GM18526 (cell line): ENCODE measurements around the gene KIF3B.

ENCODE experiments used
- POLR2A ChIP-seq: IDR thresholded peaks from 3 replicates; pipeline ENCODE4 v1.6.1; 2011; ENCODE audit not compliant: insufficient read length; ENCODE audit errors: extremely low read depth

The KIF3B gene

GRCh38 chr20:32238483-32239425 is 38.7 kb upstream of the KIF3B start:
- no peak for TF ChIP-seq POLR2A

- TF ChIP-seq POLR2A, result no peak
These were observed 37.2 kb upstream of the KIF3B start for GRCh38 chr20:32240205-32240604.

DNA sequence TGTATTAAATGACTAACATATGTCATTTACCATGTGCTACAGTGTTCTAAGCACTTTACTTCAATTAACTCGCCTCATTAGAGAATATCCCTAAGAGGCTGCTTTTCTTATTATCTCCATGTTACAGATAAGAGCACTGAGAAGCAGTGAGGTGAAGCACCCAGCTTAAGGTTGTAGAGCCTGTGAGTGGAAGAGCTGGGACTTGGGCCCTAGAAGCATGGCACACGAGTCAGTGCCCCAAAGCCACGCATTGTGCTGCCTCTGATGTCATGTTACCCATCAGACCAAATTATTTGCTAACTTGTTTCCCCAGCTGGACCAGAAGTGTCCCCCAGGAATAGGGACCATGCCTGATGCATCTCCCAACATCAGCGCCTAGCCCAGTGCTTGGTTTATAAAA is 35.6 kb upstream of the KIF3B start:
- no peak for TF ChIP-seq POLR2A

- TF ChIP-seq POLR2A, result no peak
These were observed 33.2 kb upstream of the KIF3B start for GRCh38 chr20:32244150-32244823.

GRCh38 chr20:32244959-32245358 is 32.5 kb upstream of the KIF3B start:
- no peak for TF ChIP-seq POLR2A

DNA sequence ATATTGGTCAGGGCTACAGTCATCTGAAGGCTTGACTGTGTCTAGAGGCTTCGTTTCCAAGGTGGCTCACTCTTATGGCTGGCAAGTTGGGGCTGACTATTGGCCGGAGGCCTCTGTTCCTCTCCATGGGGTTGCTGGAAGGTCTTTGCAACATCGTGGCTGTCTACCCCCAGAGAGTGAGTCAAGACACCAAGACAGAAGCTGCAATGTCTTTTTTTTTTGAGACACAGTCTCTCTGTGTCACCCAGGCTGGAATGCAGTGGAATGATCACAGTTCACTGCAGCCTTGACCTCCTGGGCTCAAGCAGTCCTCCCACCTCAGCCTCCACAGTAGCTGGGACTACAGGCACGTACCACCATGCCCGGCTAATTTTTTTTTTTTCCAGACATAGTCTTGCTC is 29.4 kb upstream of the KIF3B start:
- no peak for TF ChIP-seq POLR2A

GRCh38 chr20:32249030-32249738 is 28.3 kb upstream of the KIF3B start:
- no peak for TF ChIP-seq POLR2A

GRCh38 chr20:32251470-32251869 is 26.0 kb upstream of the KIF3B start:
- TF ChIP-seq POLR2A, result no peak

DNA sequence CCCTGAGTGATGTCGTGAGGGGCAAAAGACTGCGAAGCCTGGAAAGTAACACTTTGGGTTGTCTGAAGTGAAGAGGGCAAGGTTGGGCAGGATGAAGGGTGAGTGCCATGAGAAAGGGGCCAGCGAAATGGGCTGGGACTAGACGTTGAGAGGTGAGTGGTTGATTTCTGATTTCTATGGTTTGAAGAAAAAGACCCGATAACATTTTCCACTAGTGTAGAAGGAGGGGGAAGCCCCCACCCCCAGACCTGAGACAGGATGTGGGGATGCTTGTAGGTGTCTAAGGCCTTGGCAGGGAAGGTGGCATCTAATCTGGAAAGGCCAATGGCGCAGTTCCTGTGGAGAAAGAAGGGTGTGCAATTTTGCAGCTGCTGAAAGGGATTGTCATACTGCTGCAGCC is 25.3 kb upstream of the KIF3B start:
- TF ChIP-seq POLR2A, result no peak

- TF ChIP-seq POLR2A, result no peak
These were observed 15.8 kb upstream of the KIF3B start for GRCh38 chr20:32261644-32262043.

DNA sequence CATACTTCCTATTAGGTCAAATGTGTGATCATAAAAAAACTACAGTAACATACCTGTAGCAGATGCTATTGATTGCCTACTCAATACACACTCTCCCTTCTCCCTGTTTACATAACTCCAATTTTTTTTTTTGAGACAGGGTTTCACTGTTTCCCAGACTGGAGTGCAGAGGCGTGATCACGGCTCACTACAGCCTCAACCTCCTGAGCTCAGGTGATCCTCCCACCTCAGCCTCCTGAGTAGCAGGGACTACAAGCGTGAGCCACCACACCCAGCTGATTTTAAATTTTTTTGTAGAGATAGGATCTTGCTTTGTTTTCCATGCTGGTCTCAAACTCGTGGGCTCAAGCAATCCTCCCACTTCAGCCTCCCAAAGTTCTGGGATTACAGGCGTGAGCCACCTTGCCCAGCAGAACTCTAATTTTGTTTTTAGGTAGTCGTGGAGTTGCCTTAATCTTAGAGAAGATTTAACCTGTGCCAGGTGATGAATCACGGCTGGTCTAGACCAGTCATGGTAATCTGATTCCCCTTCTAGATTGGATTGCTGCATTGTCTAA is 14.0 kb upstream of the KIF3B start:
- TF ChIP-seq POLR2A, result no peak

- no peak for TF ChIP-seq POLR2A
These were observed 5.8 kb upstream of the KIF3B start for GRCh38 chr20:32271620-32272019.

DNA sequence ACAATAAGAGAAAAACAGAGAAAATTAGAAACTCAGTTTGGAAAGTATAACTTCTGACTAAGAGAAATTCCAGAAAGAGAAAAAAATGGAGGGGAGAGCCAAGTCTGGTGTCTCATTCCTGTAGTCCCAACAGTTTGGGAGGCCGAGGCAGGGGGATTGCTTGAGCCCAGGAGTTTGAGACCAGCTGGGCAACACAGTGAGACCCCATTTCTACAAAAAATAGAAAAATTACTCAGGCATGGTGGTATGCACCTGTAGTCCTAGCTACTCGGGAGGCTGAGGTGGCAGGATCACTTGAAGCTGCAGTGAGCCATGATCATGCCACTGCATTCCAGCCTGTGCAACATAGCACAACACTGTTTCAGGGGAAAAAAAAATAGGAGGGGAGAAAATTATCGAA is 3.1 kb upstream of the KIF3B start:
- TF ChIP-seq POLR2A, result no peak

DNA sequence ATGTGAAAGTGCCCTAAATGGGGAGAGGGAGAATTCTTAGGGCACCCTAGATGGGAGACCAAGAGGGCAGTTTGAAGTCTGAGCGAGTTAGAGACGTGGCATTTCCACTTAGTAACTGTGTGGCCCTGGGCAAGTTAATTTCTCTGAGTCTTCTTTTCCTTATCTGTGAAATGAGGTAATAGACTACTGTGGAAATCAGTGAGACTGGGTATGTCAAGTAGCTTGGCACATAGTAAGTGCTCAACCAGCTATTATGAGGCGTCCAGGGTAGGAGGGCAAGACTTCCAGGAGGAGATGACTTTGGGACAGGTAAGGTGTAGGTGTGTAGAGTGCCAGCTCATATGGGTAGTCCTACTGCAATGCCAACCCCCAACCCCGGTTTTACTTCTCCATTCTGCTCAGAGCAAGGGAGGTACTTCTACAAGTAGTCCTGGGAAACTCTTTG is 770 bp downstream of the KIF3B start:
- no peak for TF ChIP-seq POLR2A

DNA sequence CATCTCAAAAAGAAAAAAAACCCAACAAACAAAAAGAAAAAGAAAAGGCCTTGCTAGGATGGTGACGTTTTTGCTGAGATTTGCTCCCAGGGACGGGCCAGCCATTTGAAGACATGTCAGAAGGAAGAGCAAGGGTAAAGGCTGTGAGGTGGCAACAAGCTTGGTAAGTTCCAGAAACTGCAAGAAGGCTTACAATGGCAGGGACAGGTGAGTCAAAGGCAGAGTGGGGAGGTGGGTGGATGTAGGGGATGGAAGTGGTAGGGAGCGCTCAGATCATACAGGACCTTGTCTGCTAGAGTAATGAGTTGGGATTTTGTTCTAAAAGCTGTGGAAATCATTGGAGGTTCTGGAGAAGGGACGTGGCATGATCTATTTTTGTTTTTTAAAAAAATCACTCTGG is 4.3 kb downstream of the KIF3B start:
- no peak for TF ChIP-seq POLR2A
